ENCODE measurements around the gene SLC19A2.

The SLC19A2 gene

GRCh38 chr1:169414952-169415351, 70.8 kb downstream of the SLC19A2 start:
- no peak for DNase-seq
